Uterus (tissue), 2 donors: ENCODE data around the gene RNF208.

Experiments used
- POLR2A ChIP-seq, 2 donors: fragments of 450-650 bp; IDR thresholded peaks; one replicate each; pipeline ENCODE4 v1.6.1; 2016; ENCODE audit warnings: antibody characterized with exemption in 2 of 2, mild to moderate bottlenecking in 1 of 2, moderate library complexity in 1 of 2
- TF ChIP-seq, protein P1 (sequence below), 4 experiments: fragments of 200-600 bp in 2 of 4; fragments of 450-650 bp in 2 of 4; sonication (generic) in 2 of 4; IDR thresholded peaks; one replicate each; pipeline ENCODE4 v1.5.1; 2016 to 2019; ENCODE audit warnings: antibody characterized with exemption in 4 of 4, mild to moderate bottlenecking in 2 of 4, moderate library complexity in 1 of 4

DNA sequence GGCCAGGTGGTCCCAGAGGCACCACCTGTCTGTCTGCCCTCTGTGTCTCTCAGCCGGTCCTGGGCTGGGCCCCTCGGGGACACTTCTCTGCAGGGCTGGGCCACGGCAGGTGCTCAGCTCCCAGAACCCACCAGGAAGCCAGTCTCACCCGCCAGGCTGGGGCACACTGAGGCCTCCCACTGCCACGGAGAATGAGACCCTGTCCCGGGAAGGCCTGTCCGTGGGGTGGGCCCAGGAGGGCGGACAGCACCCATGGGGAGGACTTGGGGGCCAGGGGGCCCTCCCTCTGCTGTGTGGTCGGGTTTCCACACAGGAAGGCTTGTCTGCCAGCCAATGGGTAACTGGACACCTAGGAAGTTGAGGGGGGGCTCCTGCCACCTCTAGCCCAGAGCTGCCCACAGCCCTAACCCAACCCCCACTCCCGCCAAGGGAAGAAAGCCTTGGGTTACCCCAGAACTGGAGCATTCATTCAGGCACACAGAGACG is 14.9 kb upstream of the RNF208 start:
- TF ChIP-seq, protein P1, sequence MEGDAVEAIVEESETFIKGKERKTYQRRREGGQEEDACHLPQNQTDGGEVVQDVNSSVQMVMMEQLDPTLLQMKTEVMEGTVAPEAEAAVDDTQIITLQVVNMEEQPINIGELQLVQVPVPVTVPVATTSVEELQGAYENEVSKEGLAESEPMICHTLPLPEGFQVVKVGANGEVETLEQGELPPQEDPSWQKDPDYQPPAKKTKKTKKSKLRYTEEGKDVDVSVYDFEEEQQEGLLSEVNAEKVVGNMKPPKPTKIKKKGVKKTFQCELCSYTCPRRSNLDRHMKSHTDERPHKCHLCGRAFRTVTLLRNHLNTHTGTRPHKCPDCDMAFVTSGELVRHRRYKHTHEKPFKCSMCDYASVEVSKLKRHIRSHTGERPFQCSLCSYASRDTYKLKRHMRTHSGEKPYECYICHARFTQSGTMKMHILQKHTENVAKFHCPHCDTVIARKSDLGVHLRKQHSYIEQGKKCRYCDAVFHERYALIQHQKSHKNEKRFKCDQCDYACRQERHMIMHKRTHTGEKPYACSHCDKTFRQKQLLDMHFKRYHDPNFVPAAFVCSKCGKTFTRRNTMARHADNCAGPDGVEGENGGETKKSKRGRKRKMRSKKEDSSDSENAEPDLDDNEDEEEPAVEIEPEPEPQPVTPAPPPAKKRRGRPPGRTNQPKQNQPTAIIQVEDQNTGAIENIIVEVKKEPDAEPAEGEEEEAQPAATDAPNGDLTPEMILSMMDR (IDR thresholded peaks at IDR 0.05), result no peak
- TF ChIP-seq POLR2A (IDR thresholded peaks at IDR 0.05), result no peak
